ENCODE results near the gene WFDC12.

Gene WFDC12

GRCh38 chr20:45124365-45124764, at the start of gene WFDC12:
TSS of gene WFDC12 (minus strand) at chr20:45124465. CDS start at chr20:45124447, 18 bp downstream.
- TF ChIP-seq CTCF (IDR thresholded peaks at IDR 0.05) = no peak

GRCh38 chr20:45173522-45173921, 49.3 kb upstream of the WFDC12 start:
- TF ChIP-seq CTCF (IDR thresholded peaks at IDR 0.05) = no peak

- TF ChIP-seq CTCF (IDR thresholded peaks at IDR 0.05) = no peak
Measured at GRCh38 chr20:45164906-45165305, 40.6 kb upstream of the WFDC12 start.

- TF ChIP-seq CTCF (IDR thresholded peaks at IDR 0.05) = no peak
Measured at GRCh38 chr20:45163083-45163803, 39.0 kb upstream of the WFDC12 start.

GRCh38 chr20:45157962-45158361, 33.7 kb upstream of the WFDC12 start:
- TF ChIP-seq CTCF (IDR thresholded peaks at IDR 0.05) = no peak

GRCh38 chr20:45156713-45157112, 32.4 kb upstream of the WFDC12 start:
- no peak for TF ChIP-seq CTCF (IDR thresholded peaks at IDR 0.05)

GRCh38 chr20:45154183-45154582, 29.9 kb upstream of the WFDC12 start:
- no peak for TF ChIP-seq CTCF (IDR thresholded peaks at IDR 0.05)

GRCh38 chr20:45153752-45154151, 29.5 kb upstream of the WFDC12 start:
- no peak for TF ChIP-seq CTCF (IDR thresholded peaks at IDR 0.05)
